ENCODE measurements around the gene E4F1.

DNA sequence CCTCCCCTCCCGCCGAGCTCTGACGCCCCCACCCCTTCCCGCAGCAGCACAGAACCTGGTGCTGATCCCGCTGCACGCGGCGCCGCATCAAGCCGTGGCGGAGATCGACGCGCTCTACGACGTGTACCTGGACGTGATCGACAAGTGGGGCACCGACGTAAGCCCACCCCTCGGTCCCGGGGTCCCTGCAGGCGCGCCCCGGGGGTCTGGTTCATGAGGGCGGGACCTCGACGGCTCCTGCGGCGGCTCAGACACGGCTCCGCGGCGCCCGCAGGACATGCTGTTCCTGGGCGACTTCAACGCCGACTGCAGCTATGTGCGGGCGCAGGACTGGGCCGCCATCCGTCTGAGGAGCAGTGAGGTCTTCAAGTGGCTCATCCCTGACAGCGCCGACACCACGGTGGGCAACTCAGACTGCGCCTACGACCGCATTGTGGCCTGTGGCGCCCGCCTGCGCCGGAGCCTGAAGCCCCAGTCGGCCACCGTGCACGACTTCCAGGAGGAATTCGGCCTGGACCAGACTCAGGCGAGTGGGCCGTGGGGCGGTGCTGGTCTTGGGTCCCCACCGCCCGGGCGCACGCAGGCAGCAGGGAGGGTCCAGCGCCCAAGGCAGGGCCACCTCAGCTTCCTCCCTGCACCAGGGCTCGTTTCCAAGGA lies 14.2 kb downstream of the E4F1 start:
- TF ChIP-seq ZNF274 (IDR thresholded peaks at IDR 0.05; ENCODE audit: low read depth, low read length), result no peak
- no peak for TF ChIP-seq YY1 (IDR thresholded peaks at IDR 0.05; ENCODE audit: insufficient read depth, insufficient read length)
